HG03457 (cell line): ENCODE data around the gene DNAI4.
A peak's percentile ranks its signal among the peaks of the same experiment; 100 is the strongest.

ENCODE experiments used
- ATAC-seq: cut with Tn5 transposase; IDR thresholded peaks from one replicate; pipeline ENCODE4 v1.9.1; 2021; ENCODE audit warnings: moderate number of reproducible peaks; ENCODE audit not compliant: unreplicated experiment

The DNAI4 gene

GRCh38 chr1:66770240-66770639 is 154.4 kb downstream of the DNAI4 start:
- ATAC-seq: no peak

- ATAC-seq: no peak
Measured at GRCh38 chr1:66769512-66770229, 155.0 kb downstream of the DNAI4 start.

DNA sequence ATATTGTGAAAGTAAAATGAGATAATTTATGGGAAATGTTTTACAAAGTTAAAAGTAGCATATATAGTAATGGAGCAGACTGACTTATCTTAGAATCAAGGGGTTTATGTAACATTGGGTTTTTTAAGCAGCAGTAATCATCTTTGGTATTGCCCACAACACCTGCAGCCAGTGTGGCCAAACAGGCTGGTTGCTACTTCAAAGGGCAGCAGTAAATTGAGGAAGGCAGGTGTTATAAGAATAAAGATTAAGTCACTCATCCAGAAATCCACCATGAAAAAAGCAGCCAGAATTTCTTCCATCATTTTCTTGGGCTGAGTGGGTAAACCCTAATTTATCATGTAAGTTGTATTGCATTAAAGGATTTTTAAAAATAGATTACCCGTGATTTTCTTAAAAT is 155.7 kb downstream of the DNAI4 start:
- ATAC-seq: no peak

DNA sequence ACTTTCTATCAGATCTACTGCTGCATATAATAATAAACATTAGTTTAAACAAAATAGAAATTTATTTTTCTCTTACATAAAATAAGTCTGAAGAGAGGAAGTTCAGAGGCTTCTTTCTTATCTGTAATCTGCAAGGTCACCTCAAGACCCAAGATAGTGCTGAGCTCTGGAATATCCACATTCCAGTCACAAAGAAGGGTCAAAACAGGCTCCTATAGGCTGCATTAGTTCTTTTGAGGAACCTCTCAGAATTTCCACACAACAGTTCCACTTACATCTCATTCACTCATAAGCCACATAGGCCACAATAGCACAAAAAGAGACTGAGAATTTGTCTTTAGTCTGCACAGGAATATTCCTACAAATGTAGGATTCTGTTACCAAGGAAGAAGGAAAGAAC is 157.0 kb downstream of the DNAI4 start:
- no peak for ATAC-seq

DNA sequence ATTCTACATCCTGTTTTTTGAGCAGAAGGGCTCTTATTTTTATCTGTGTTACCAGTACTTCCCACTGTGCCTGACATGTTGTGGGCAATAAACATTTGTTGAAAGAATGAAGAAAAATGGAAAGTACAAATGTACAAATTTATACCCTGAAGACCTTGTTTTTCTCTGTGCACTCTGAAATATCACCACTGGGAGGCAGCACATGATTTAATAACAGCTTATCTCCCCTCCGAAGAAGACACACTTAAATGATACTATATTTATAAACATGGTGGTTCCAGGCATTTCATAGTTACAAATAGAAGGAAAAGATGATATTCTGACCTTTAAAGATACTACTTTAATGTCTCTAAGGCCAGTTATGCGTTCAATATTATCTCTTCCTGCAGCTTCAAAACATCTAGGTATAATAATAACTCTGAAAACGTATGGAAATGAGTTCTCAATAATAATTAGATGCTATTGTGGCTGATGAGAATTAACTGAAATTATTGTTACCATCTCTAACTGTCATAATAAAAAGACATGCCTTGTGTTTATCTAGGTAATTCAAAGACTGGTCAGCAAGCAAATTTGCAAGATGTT is 159.6 kb downstream of the DNAI4 start:
- ATAC-seq: peak; percentile 63
